H1 (cell line): Measurements from ENCODE around the gene TP53I11. TPM values are rescaled to one million over a fixed set of nuclear protein-coding genes. Genes with fewer than 3 reads are reported as not detected.

Source experiments
- GABPA ChIP-seq: IDR thresholded peaks from 2 replicates; pipeline ENCODE4 v1.6.1; 2011; ENCODE audit warnings: mild to moderate bottlenecking, low read length, moderate library complexity, borderline replicate concordance; ENCODE audit not compliant: insufficient read depth
- SAP30 ChIP-seq: fragments of 300-600 bp; sonication (generic); IDR thresholded peaks from 2 replicates; pipeline ENCODE4 v1.7.1; 2012; ENCODE audit warnings: low read length, moderate library complexity, mild to moderate bottlenecking, inconsistent platforms; ENCODE audit not compliant: insufficient read depth, insufficient replicate concordance
- polyA plus RNA-seq, 7 experiments: library from polyadenylated mRNA; depleted of rRNA in 3 of 7; stranded (reverse) in 5 of 7; unstranded in 2 of 7; fragments of >200 nt in 5 of 7; fragments of 200-250 nt in 2 of 7; gene quantifications; 1 replicate in 5 of 7; 2 replicates in 1 of 7; 4 replicates in 1 of 7; pipeline versions ENCODE4 v1.2.1 to v1.2.3, GENCODE V29; 2011 to 2013; ENCODE audit warnings: missing spikeins in 2 of 7, mixed read lengths in 2 of 7
- total RNA-seq: library from RNA; stranded (reverse); fragmentation: NEBNext Ultra II Directional; extraction: Animal tissue kit (Norgen Biotek cat#: 25700); gene quantifications from 2 replicates; pipeline ENCODE4 v1.2.1, GENCODE V29; 2021

TP53I11 gene
- total and polyA plus RNA-seq, 2 of the 8 experiments (the other 6 are each of a cell fraction or from before 2014, with no cell fraction given): 34.0 to 46.3 TPM

DNA sequence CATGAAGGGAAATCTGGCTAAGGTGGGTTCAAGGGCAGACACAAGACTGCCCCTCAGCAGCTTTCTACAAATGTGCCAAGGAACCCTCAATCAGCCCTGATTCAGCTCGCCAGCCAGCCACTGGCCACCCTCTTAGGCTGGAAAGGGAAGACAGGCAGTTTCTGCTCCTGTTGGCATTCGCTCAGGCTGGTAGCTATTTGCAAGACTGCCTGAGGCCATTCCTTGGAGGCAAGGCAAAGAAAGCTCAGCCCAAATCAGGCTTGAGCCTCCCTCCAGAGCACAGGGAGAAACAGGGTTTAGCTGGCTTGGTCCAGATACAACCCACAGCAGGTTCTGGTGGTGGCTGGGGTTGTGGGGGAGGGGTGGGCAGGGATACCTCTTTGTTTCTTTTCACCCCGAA is 19.2 kb downstream of the TP53I11 start (continued):
- TF ChIP-seq SAP30: no peak
- TF ChIP-seq GABPA: no peak
